ENCODE measurements around the gene TP53I3.
"Not testable (repeated sequence)": the region's sequence is repeated elsewhere in the genome, so short reads cannot be mapped to it uniquely, and the experiment has no call there.

Gene TP53I3

GRCh38 chr2:24084386-24085199 lies at the start of gene TP53I3:
TP53I3 (minus strand) TSS chr2:24084834; CDS start chr2:24084326, 508 bp downstream.
- DNase-seq (ENCODE audit: low spot score), result peak; percentile 79

GRCh38 chr2:24132543-24132942 lies 47.9 kb upstream of the TP53I3 start:
- DNase-seq (ENCODE audit: low spot score), result no peak

- no peak for DNase-seq (ENCODE audit: low spot score)
These were observed 41.3 kb upstream of the TP53I3 start for GRCh38 chr2:24125956-24126355.

- DNase-seq (ENCODE audit: low spot score), result peak; percentile 1
These were observed 39.4 kb upstream of the TP53I3 start for GRCh38 chr2:24123922-24124580.

- DNase-seq (ENCODE audit: low spot score), result peak; percentile 60
These were observed 38.7 kb upstream of the TP53I3 start, which contains the start of the genes FAM228B and PFN4 for GRCh38 chr2:24123195-24123921. FAM228B (plus strand) TSS chr2:24123469; CDS start chr2:24124362, 893 bp downstream. PFN4 (minus strand) TSS chr2:24123334; CDS start chr2:24122535, 799 bp downstream.

- no peak for DNase-seq (ENCODE audit: low spot score)
These were observed 37.9 kb upstream of the TP53I3 start for GRCh38 chr2:24122366-24123194.

- DNase-seq (ENCODE audit: low spot score), result no peak
These were observed 36.8 kb upstream of the TP53I3 start for GRCh38 chr2:24121469-24121868.

GRCh38 chr2:24121066-24121465 lies 36.4 kb upstream of the TP53I3 start:
- DNase-seq (ENCODE audit: low spot score), result no peak

GRCh38 chr2:24117902-24118301 lies 33.3 kb upstream of the TP53I3 start:
- DNase-seq (ENCODE audit: low spot score), result no peak

- no peak for DNase-seq (ENCODE audit: low spot score)
These were observed 30.4 kb upstream of the TP53I3 start for GRCh38 chr2:24115057-24115456.

GRCh38 chr2:24111407-24111901 lies 26.8 kb upstream of the TP53I3 start:
- no peak for DNase-seq (ENCODE audit: low spot score)

- no peak for DNase-seq (ENCODE audit: low spot score)
These were observed 26.1 kb upstream of the TP53I3 start for GRCh38 chr2:24110660-24111303.

- not testable (repeated sequence) for DNase-seq (ENCODE audit: low spot score)
These were observed 24.8 kb upstream of the TP53I3 start for GRCh38 chr2:24109431-24109830.

- no peak for DNase-seq (ENCODE audit: low spot score)
These were observed 22.7 kb upstream of the TP53I3 start for GRCh38 chr2:24107336-24107735.

- no peak for DNase-seq (ENCODE audit: low spot score)
These were observed 22.2 kb upstream of the TP53I3 start for GRCh38 chr2:24106786-24107185.

- no peak for DNase-seq (ENCODE audit: low spot score)
These were observed 21.2 kb upstream of the TP53I3 start for GRCh38 chr2:24105816-24106215.

GRCh38 chr2:24104906-24105305 lies 20.3 kb upstream of the TP53I3 start:
- DNase-seq (ENCODE audit: low spot score), result no peak

GRCh38 chr2:24104110-24104650 lies 19.5 kb upstream of the TP53I3 start:
- DNase-seq (ENCODE audit: low spot score), result no peak

- no peak for DNase-seq (ENCODE audit: low spot score)
These were observed 18.0 kb upstream of the TP53I3 start for GRCh38 chr2:24102677-24103076.

- DNase-seq (ENCODE audit: low spot score), result no peak
These were observed 17.4 kb upstream of the TP53I3 start for GRCh38 chr2:24101992-24102391.

- DNase-seq (ENCODE audit: low spot score), result not testable (repeated sequence)
These were observed 16.1 kb upstream of the TP53I3 start for GRCh38 chr2:24100732-24101131.
